Stimulated activated CD8-positive, alpha-beta memory T cell treated with anti-CD3 and anti-CD28 coated beads, Interleukin-7, amount 100 ng/mL, for 48 hours (primary cell): ENCODE results near the gene ANKRD11.

Experiments used
- DNase-seq, 2 donors: peaks; one replicate each; pipeline ENCODE4 v3.0.0-alpha.2; 2020; ENCODE audit warnings: low read depth in 1 of 2; ENCODE audit errors: extremely low read depth in 1 of 2

Gene ANKRD11

GRCh38 chr16:89354325-89354724 lies 136.0 kb downstream of the ANKRD11 start:
- no peak for DNase-seq

- DNase-seq, result no peak
Measured at GRCh38 chr16:89352091-89352681, 138.2 kb downstream of the ANKRD11 start.

GRCh38 chr16:89351645-89352044 lies 138.7 kb downstream of the ANKRD11 start:
- DNase-seq, result no peak

DNA sequence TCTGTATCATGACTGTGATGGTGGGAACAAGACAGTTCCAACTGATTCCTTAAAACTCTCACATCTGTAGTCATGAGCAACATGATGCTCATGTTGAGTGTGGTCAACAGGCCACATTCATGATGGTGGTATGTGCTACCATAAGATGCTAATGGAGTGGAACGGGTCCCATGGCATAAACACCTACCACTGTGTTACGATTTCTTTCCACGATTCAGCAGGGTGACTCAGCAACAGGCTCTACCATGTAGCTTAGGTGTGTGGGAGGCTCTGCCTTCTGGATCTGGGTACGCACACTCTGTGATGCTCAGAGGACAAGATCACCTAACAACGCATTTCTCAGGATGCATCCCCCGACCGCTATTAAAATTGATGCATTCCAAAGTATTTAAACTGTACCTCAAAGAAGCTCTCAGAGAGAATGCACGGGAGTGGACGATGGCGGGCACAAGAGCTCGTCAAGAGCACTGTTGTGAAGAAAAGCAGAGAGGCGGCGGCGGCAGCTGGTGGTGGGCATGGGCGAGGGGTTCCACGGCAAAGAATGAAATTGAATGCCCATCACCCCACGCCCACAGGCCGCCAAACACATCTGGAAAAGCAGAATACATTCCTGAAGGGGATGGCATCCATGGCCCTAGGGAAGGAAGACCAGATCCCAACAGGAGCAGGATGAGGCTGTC lies 139.5 kb downstream of the ANKRD11 start:
- peak in 1 of 2 donors; percentile 63 for DNase-seq

- no peak for DNase-seq
Measured at GRCh38 chr16:89349947-89350633, 140.3 kb downstream of the ANKRD11 start.

DNA sequence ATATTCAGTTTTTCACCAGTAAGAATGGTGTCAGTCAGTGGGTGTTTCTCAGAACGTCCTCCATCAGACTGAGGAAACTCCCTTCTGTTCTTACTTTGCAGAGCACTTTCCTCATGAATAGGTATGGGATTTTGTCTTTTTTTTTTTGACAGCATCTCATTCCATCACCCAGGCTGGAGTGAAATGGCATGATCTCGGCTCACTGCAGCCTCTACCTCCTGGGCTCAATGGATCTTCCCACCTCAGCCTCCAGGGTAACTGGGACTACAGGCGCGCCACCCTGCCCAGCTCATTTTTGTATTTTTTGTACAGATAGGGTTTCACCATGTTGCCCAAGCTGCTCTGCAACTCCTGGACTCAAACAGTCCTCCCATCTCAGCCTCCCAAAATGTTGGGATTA lies 142.6 kb downstream of the ANKRD11 start:
- no peak for DNase-seq

- no peak for DNase-seq
Measured at GRCh38 chr16:89346869-89347268, 143.5 kb downstream of the ANKRD11 start.

DNA sequence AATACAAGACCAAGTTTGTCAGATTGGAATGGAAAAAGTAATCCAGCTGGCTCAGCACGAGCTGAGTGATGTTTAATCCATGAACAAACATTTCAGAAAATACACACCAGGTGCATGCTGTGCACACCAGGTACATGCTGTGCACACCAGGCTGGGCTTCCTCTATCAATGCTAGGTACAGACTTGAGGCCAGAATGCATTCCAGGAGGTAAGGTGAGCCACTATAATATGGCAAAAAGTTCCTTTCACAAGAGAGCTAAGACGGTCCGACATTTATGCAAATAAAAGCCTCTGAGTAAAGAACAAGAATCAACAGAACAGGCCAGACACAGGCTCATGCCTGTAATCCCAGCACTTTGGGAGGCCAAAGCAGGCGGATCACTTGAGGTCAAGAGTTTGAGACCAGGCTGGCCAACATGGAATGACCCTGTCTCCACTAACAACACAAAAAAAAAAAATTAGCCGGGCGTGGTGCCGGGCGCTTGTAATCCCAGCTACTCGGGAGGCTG lies 144.7 kb downstream of the ANKRD11 start:
- DNase-seq, result no peak

- DNase-seq, result no peak
Measured at GRCh38 chr16:89344846-89345611, 145.3 kb downstream of the ANKRD11 start.

GRCh38 chr16:89344458-89344834 lies 145.9 kb downstream of the ANKRD11 start:
- no peak for DNase-seq

DNA sequence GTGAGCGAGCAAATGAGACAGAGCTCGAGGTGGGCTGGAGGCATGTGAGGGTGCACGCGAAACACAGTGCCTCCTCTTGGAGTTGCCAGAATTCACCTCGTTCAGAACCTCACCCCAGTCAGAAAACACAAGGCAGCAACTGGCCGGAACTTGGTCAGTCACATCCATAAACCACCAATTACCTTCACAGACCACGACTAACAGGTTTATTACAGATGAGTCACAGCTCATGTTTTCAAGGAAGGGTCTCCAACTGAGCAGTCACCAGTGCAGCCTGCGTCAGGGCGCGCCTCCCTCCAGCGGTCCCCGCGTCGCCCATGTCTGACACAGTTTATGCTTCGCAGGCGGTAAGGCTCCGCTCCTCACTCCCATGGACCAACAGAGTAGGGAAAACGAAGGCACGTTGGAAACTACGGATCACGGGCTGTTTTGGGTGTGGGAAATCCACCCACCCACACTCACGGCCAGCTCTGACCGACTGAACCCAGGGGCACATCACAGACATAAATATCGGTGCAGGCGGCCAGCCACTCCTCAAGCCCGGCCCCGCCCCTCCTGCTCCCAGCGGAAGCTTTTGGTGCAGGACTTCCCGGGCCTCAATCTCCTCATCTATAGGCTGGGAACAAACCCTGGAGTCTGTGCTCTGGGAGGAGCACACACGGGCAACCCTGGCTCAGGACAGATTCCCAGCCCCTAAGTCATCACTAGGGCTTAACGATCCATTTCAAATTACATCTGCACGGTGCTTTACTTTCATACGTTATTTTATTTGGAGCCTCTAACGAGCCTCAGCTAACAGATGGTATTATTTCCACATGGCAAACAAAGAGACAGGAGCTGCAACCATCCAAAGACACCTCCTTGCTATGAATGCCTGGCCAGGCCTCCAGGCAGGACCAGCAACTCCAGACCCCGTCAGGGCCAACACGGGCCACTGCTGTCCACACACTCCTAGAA lies 146.6 kb downstream of the ANKRD11 start:
- DNase-seq, result no peak

DNA sequence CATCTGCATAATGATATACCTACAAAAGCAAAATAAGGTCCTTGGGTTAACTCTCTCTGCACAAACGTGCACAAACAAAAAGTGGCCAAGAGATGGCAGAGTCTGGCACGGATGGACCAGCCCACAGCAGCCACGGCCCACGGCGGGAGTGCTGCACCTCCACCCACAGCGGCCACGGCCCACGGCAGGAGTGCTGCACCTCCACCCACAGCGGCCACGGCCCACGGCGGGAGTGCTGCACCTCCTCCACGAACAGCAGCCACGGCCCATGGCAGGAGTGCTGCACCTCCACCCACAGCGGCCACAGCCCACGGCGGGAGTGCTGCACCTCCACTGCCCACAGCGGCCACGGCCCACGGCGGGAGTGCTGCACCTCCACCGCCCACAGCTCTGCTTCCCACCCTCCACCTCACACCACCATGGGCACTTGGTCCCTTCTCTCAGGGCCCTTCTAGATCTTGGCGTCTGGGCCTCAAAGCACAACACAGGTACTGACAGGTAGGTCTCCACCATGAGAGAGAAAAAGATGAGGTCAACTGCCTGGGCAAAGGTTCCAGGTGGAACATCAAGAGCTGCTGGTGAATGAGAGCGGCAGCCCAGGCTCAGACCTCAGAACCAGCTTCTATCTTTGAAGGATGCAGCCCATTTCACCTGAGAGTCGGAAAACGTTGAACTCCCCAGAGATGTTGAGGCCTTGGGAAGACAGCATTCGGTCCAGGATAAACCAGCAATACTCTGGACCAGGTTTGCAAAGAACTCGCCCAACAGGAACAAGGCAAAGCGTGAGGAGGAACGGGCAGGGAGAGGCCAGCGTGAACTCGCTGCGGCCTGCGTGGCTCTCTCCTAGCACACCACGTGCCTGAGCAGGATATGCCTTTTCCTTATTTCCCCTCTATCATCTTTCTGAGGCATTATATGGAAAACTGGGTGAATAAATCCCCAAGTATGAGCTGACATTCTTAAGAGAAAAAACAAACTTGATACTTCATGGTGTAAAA lies 148.4 kb downstream of the ANKRD11 start:
- no peak for DNase-seq

- no peak for DNase-seq
Measured at GRCh38 chr16:89341279-89341678, 149.1 kb downstream of the ANKRD11 start.

- no peak for DNase-seq
Measured at GRCh38 chr16:89338863-89339262, 151.5 kb downstream of the ANKRD11 start.

DNA sequence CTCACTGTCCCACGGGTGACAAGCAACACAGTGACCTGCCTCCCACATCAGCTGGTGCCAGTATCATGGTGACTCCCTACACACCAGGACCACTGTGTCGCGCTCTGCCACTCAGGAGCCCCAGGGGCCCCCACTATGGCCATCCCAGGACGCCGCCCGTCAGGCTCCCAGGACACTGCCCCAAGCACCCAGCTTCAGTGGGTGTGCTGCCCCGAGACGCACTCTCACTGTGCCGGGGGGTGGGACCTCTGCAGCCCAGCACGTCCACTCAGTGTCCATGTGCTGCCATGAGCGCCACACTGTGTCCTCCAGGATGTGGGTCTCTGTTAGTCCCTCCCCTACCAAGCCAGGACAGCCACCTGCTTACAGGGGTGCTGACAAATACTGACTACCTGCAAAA lies 152.4 kb downstream of the ANKRD11 start:
- DNase-seq, result no peak

- DNase-seq, result no peak
Measured at GRCh38 chr16:89335803-89336485, 154.4 kb downstream of the ANKRD11 start.

- DNase-seq, result no peak
Measured at GRCh38 chr16:89334988-89335802, 155.2 kb downstream of the ANKRD11 start.

DNA sequence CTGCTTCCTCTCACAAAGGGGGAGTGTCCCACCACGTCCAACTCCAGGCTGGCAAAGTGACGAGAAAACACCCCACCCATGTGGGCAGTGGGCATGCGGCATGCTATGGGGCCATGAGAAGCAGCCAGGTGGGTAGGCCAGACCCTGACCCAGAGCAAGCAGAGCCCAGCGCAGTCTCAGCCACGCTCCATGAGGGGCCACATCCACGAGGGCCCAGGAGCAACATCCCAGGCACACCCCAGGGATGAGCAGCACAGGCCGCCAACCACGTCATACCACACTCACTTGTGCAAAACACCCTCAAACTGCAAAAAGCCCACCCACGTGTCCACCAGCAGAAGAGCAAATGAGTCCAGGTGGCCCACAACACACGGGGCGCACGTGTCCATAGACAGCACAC lies 155.9 kb downstream of the ANKRD11 start:
- no peak for DNase-seq
